SK-N-SH treated with all-trans-retinoic acid at 6 μM for 48 hours (cell line): ENCODE data around the gene LIN7A.

Experiments
- ARNTL ChIP-seq: fragments of 450-650 bp; formaldehyde crosslinking; IDR thresholded peaks from 2 replicates; pipeline ENCODE4 v1.5.0; 2020; ENCODE audit warnings: low read depth, mild to moderate bottlenecking, moderate library complexity, borderline replicate concordance
- CSDC2 ChIP-seq: fragments of 250-450 bp; sonication (Bioruptor Pico); IDR thresholded peaks from 2 replicates; pipeline ENCODE4 v1.5.0; 2020; ENCODE audit warnings: mild to moderate bottlenecking, moderate library complexity
- GLIS3 ChIP-seq: fragments of 250-450 bp; sonication (Bioruptor Pico); IDR thresholded peaks from 2 replicates; pipeline ENCODE4 v1.5.0; 2020; ENCODE audit warnings: mild to moderate bottlenecking, moderate library complexity
- ISL1 ChIP-seq: fragments of 250-450 bp; sonication (Bioruptor Pico); IDR thresholded peaks from 2 replicates; pipeline ENCODE4 v2.1.2; 2022; ENCODE audit warnings: mild to moderate bottlenecking, moderate library complexity
- PATZ1 ChIP-seq: fragments of 250-450 bp; sonication (Bioruptor Pico); IDR thresholded peaks from 2 replicates; pipeline ENCODE4 v1.8.0; 2020; ENCODE audit warnings: mild to moderate bottlenecking, moderate library complexity, borderline replicate concordance
- POU6F1 ChIP-seq: fragments of 250-450 bp; sonication (Bioruptor Pico); IDR thresholded peaks from 2 replicates; pipeline ENCODE4 v1.8.0; 2021; ENCODE audit warnings: low read depth, mild to moderate bottlenecking, moderate library complexity, borderline replicate concordance

GRCh38 chr12:80745851-80746505 lies 191.8 kb downstream of the LIN7A start:
- TF ChIP-seq ARNTL (CRISPR knock-in tag) (no peak), GLIS3 (no peak), CSDC2 (CRISPR knock-in tag) (no peak), PATZ1 (CRISPR knock-in tag) (no peak), ISL1 (CRISPR knock-in tag) (no peak), POU6F1 (no peak)
